Tibial nerve (tissue), 4 donors: ENCODE measurements around the gene PCBD2. TPM values are rescaled to one million over a fixed set of nuclear protein-coding genes. Genes with fewer than 3 reads are reported as not detected.
"Not testable (repeated sequence)": the region's sequence is repeated elsewhere in the genome, so short reads cannot be mapped to it uniquely, and the experiment has no call there.

Source experiments
- DNase-seq, 2 donors: peaks; one replicate each; pipeline ENCODE4 v3.0.0-alpha.2; 2019; ENCODE audit warnings: low spot score in 2 of 2
- H3K27ac ChIP-seq, 4 donors: fragments of 200-600 bp; sonication (generic) in 3 of 4; one replicate each; pipeline ENCODE4 v1.5.1; 2017 to 2019; ENCODE audit warnings: mild to moderate bottlenecking in 1 of 4
- H3K27me3 ChIP-seq, 2 donors: fragments of 200-600 bp; sonication (generic) in 1 of 2; one replicate each; pipeline versions ENCODE4 v1.5.1 to v1.6.0; 2017 to 2019
- H3K36me3 ChIP-seq, 3 donors: fragments of 200-600 bp; sonication (generic); one replicate each; pipeline ENCODE4 v1.5.1; 2018 to 2019
- H3K4me1 ChIP-seq, 4 donors: fragments of 200-600 bp; sonication (generic) in 3 of 4; one replicate each; pipeline ENCODE4 v1.5.1; 2017 to 2019
- H3K4me3 ChIP-seq, 4 donors: fragments of 200-600 bp; sonication (generic) in 3 of 4; one replicate each; pipeline ENCODE4 v1.5.1; 2017 to 2019; ENCODE audit warnings: mild to moderate bottlenecking in 1 of 4, moderate library complexity in 1 of 4
- H3K9me3 ChIP-seq, 4 donors: fragments of 200-600 bp; sonication (generic) in 3 of 4; one replicate each; pipeline ENCODE4 v1.5.1; 2017 to 2019
- CTCF ChIP-seq, 5 experiments: fragments of 200-600 bp in 3 of 5; fragments of 450-650 bp in 2 of 5; sonication (generic) in 3 of 5; IDR thresholded peaks; one replicate each; pipeline ENCODE4 v1.5.1; 2016 to 2019; ENCODE audit warnings: antibody characterized with exemption in 5 of 5, mild to moderate bottlenecking in 3 of 5, moderate library complexity in 2 of 5
- EP300 ChIP-seq, 2 donors: sonication (generic); formaldehyde crosslinking; IDR thresholded peaks; one replicate each; pipeline ENCODE4 v1.6.1; 2017; ENCODE audit warnings: antibody characterized with exemption in 2 of 2, mild to moderate bottlenecking in 1 of 2
- POLR2A ChIP-seq, 2 donors: fragments of 450-650 bp; IDR thresholded peaks; one replicate each; pipeline ENCODE4 v1.6.1; 2017; ENCODE audit warnings: antibody characterized with exemption in 2 of 2, mild to moderate bottlenecking in 2 of 2, moderate library complexity in 2 of 2
- WGBS, 2 donors: methylation state at CpG; one replicate each; pipeline ENCODE4 v1.1.5; 2018; 5-methylcytosine and 5-hydroxymethylcytosine counted together
- total RNA-seq, 4 donors: library from RNA; depleted of rRNA; stranded (reverse); fragments of >200 nt; gene quantifications; one replicate each; pipeline ENCODE4 v1.1.0, GENCODE V29; 2016

The PCBD2 gene
- total RNA-seq, result 10 to 100 TPM in 1 of 4 donors, 1 to 10 TPM in 3; 5.7 to 11.0 (median 7.9) TPM

GRCh38 chr5:134904610-134905245 is at the start of gene PCBD2:
PCBD2 (plus strand) TSS chr5:134905131; CDS start chr5:134905140, 9 bp downstream.
- Histone ChIP-seq H3K36me3 (peaks cover 0 to 26% (median 0%) of the 10 kb centered on the region in 3 donors), H3K27me3 (no peaks in the 10 kb centered on the region), H3K9me3 (no peaks in the 10 kb centered on the region), H3K27ac (peak within 1 kb of the TSS; percentile 95 to 99 (median 96)), H3K4me1 (peaks cover 0 to 12% (median 0%) of the 10 kb centered on the region in 4 donors), H3K4me3 (peak within 1 kb of the TSS; percentile 50 to 89 (median 72))
- peak; percentile 79 to 82 for DNase-seq
- TF ChIP-seq POLR2A (IDR thresholded peaks at IDR 0.05), result peak in 1 of 2 donors; percentile 31
- peak in 1 of 2 donors; percentile 74 for TF ChIP-seq EP300 (IDR thresholded peaks at IDR 0.05)
- peak; percentile 94 to 98 (median 97) for TF ChIP-seq CTCF (IDR thresholded peaks at IDR 0.05)
- 0% methylated on average over 10 to 16 of the region's 84 CpGs for WGBS, 2 donors

- not testable (repeated sequence) for H3K27me3 ChIP-seq, DNase-seq, H3K4me3 ChIP-seq, H3K9me3 ChIP-seq, H3K27ac ChIP-seq
- WGBS, 2 donors, result 89 to 91% methylated on average over 7 of the region's 7 CpGs
- H3K36me3 ChIP-seq, result peaks cover 0 to 80% (median 2%) of the 10 kb centered on the region in 3 donors
- peaks cover 0 to 33% (median 2%) of the 10 kb centered on the region in 4 donors for H3K4me1 ChIP-seq
These were observed 48.5 kb upstream of the PCBD2 start for GRCh38 chr5:134856465-134856864.

- 42 to 48% methylated on average over 3 of the region's 3 CpGs for WGBS, 2 donors
- Histone ChIP-seq H3K36me3 (peaks cover 0 to 83% (median 2%) of the 10 kb centered on the region in 3 donors), H3K27ac (no peak overlapping the region), H3K4me1 (peaks cover 0 to 26% (median 1%) of the 10 kb centered on the region in 4 donors), H3K9me3 (no peaks in the 10 kb centered on the region), H3K4me3 (no peak overlapping the region), H3K27me3 (no peaks in the 10 kb centered on the region)
- no peak for TF ChIP-seq POLR2A (IDR thresholded peaks at IDR 0.05)
- no peak for TF ChIP-seq EP300 (IDR thresholded peaks at IDR 0.05)
- TF ChIP-seq CTCF (IDR thresholded peaks at IDR 0.05), result no peak
- no peak for DNase-seq
These were observed 47.5 kb upstream of the PCBD2 start for GRCh38 chr5:134857401-134857800.

GRCh38 chr5:134864707-134865106 is 40.2 kb upstream of the PCBD2 start:
- DNase-seq, result no peak
- no peak overlapping the region for H3K4me3 ChIP-seq
- no peaks in the 10 kb centered on the region for H3K4me1 ChIP-seq
- H3K9me3 ChIP-seq, result no peaks in the 10 kb centered on the region
- WGBS, 2 donors, result 82 to 92% methylated on average over 2 of the region's 2 CpGs
- peaks cover 0 to 31% (median 0%) of the 10 kb centered on the region in 3 donors for H3K36me3 ChIP-seq
- no peaks in the 10 kb centered on the region for H3K27me3 ChIP-seq
- H3K27ac ChIP-seq, result no peak overlapping the region
- TF ChIP-seq EP300 (IDR thresholded peaks at IDR 0.05) (no peak), POLR2A (IDR thresholded peaks at IDR 0.05) (no peak), CTCF (IDR thresholded peaks at IDR 0.05) (no peak)

- TF ChIP-seq CTCF (IDR thresholded peaks at IDR 0.05) (no peak), POLR2A (IDR thresholded peaks at IDR 0.05) (no peak), EP300 (IDR thresholded peaks at IDR 0.05) (no peak)
- WGBS, 2 donors, result 84 to 86% methylated on average over 6 of the region's 6 CpGs
- peaks cover 0 to 2% (median 0%) of the 10 kb centered on the region in 3 donors for H3K36me3 ChIP-seq
- peak overlapping the region; percentile 91 to 98 (median 95) for H3K27ac ChIP-seq
- DNase-seq, result no peak
- H3K4me3 ChIP-seq, result peak overlapping the region; percentile 90 to 100 (median 96)
- no peaks in the 10 kb centered on the region for H3K9me3 ChIP-seq
- H3K27me3 ChIP-seq, result no peaks in the 10 kb centered on the region
- H3K4me1 ChIP-seq, result peaks cover 0 to 36% (median 21%) of the 10 kb centered on the region in 4 donors
These were observed 31.4 kb upstream of the PCBD2 start for GRCh38 chr5:134873494-134873893.
